Ishikawa (cell line): ENCODE measurements around the gene NHEJ1.

ENCODE experiments used
- CEBPB ChIP-seq: IDR thresholded peaks from 2 replicates; pipeline ENCODE4 v1.6.1; 2012
- CREB1 ChIP-seq: IDR thresholded peaks from 2 replicates; pipeline ENCODE4 v1.6.1; 2012; ENCODE audit warnings: low read depth
- EGR1 ChIP-seq: IDR thresholded peaks from 2 replicates; pipeline ENCODE4 v1.6.1; 2012
- EP300 ChIP-seq: IDR thresholded peaks from 2 replicates; pipeline ENCODE4 v1.6.1; 2012; ENCODE audit warnings: borderline replicate concordance
- FOXM1 ChIP-seq: IDR thresholded peaks from 2 replicates; pipeline ENCODE4 v1.6.1; 2012; ENCODE audit warnings: low read depth, borderline replicate concordance
- NFIC ChIP-seq: IDR thresholded peaks from 2 replicates; pipeline ENCODE4 v1.6.1; 2012
- RAD21 ChIP-seq: IDR thresholded peaks from 2 replicates; pipeline ENCODE4 v1.6.1; 2012; ENCODE audit warnings: low read depth
- TAF1 ChIP-seq: IDR thresholded peaks from 2 replicates; pipeline ENCODE4 v1.6.1; 2012; ENCODE audit warnings: low read depth, mild to moderate bottlenecking
- TCF12 ChIP-seq: IDR thresholded peaks from 2 replicates; pipeline ENCODE4 v1.6.1; 2012; ENCODE audit warnings: low read depth
- TEAD4 ChIP-seq: IDR thresholded peaks from 2 replicates; pipeline ENCODE4 v1.6.1; 2012
- YY1 ChIP-seq: IDR thresholded peaks from 2 replicates; pipeline ENCODE4 v1.6.1; 2012; ENCODE audit warnings: low read depth
- ZBTB7A ChIP-seq: IDR thresholded peaks from 2 replicates; pipeline ENCODE4 v1.6.1; 2012; ENCODE audit warnings: low read depth
- TF ChIP-seq, protein P1 (sequence below): IDR thresholded peaks from 2 replicates; pipeline ENCODE4 v1.6.1; 2012
- TF ChIP-seq, protein P2 (sequence below): IDR thresholded peaks from 2 replicates; pipeline ENCODE4 v1.6.1; 2012
- TF ChIP-seq, protein P3 (sequence below): IDR thresholded peaks from 2 replicates; pipeline ENCODE4 v1.6.1; 2012; ENCODE audit warnings: low read depth, mild to moderate bottlenecking

The NHEJ1 gene

DNA sequence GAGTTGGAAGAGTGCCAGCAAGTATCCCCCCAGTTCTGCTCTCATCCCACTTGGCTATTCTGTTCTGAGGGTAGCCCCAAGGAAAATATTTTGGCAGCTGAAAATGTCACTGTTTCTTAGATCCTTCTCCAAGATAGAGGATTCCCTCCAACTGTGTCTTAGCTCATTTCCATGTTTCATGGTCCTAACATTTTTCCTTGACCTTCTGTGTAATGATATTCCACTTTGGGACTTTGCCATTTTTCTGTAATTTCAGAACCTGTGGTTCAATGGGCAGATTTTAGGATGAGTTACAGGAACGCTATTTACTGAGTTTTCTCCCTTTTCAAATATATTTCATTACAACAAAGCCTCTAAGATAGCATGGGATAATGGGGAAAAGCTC lies 34.7 kb downstream of the NHEJ1 start:
- no peak for TF ChIP-seq ZBTB7A
- TF ChIP-seq RAD21 = no peak
- TF ChIP-seq TAF1 = no peak
- TF ChIP-seq, protein P1, sequence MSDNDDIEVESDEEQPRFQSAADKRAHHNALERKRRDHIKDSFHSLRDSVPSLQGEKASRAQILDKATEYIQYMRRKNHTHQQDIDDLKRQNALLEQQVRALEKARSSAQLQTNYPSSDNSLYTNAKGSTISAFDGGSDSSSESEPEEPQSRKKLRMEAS = no peak
- no peak for TF ChIP-seq TCF12
- no peak for TF ChIP-seq NFIC
- no peak for TF ChIP-seq EP300
- TF ChIP-seq, protein P2, sequence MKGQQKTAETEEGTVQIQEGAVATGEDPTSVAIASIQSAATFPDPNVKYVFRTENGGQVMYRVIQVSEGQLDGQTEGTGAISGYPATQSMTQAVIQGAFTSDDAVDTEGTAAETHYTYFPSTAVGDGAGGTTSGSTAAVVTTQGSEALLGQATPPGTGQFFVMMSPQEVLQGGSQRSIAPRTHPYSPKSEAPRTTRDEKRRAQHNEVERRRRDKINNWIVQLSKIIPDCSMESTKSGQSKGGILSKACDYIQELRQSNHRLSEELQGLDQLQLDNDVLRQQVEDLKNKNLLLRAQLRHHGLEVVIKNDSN = no peak
- no peak for TF ChIP-seq YY1
- TF ChIP-seq, protein P3, sequence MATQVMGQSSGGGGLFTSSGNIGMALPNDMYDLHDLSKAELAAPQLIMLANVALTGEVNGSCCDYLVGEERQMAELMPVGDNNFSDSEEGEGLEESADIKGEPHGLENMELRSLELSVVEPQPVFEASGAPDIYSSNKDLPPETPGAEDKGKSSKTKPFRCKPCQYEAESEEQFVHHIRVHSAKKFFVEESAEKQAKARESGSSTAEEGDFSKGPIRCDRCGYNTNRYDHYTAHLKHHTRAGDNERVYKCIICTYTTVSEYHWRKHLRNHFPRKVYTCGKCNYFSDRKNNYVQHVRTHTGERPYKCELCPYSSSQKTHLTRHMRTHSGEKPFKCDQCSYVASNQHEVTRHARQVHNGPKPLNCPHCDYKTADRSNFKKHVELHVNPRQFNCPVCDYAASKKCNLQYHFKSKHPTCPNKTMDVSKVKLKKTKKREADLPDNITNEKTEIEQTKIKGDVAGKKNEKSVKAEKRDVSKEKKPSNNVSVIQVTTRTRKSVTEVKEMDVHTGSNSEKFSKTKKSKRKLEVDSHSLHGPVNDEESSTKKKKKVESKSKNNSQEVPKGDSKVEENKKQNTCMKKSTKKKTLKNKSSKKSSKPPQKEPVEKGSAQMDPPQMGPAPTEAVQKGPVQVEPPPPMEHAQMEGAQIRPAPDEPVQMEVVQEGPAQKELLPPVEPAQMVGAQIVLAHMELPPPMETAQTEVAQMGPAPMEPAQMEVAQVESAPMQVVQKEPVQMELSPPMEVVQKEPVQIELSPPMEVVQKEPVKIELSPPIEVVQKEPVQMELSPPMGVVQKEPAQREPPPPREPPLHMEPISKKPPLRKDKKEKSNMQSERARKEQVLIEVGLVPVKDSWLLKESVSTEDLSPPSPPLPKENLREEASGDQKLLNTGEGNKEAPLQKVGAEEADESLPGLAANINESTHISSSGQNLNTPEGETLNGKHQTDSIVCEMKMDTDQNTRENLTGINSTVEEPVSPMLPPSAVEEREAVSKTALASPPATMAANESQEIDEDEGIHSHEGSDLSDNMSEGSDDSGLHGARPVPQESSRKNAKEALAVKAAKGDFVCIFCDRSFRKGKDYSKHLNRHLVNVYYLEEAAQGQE = no peak
- TF ChIP-seq CREB1 = no peak
- TF ChIP-seq FOXM1 = no peak
- TF ChIP-seq TEAD4 = no peak
- TF ChIP-seq CEBPB = no peak
- no peak for TF ChIP-seq EGR1

DNA sequence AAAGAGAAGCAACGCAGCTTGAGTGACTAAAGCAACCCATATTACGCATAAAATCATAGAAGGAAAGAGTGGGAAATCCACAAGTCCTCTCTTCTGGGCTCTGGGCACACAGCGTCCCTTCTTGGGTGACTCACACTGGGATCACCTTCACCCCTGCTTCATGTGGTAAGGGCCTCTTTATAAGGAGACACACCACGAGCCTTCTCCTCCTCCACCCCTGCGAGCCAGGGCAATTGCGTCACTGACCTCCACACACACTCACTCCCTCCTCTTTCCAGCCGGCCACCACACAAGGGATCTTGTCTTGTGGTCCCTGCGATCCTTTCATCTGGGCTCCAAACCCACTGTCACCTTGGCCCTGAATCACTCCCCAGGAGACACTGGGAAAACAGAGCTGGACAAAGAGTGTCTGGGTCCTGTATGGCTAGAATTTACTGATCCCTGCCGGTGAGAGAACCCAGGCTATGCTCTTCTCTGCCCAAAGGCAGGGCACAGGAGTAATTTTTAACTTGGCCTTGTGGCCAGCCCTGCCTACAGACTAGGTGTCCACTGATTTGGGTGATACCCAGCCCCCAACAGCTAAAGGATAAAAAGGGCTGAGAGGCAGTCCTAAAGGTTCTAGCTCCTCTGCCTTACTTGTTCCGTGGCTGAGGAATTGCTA lies 35.3 kb downstream of the NHEJ1 start:
- TF ChIP-seq NFIC (no peak), TCF12 (no peak), TEAD4 (no peak), CEBPB (no peak), TAF1 (no peak)

DNA sequence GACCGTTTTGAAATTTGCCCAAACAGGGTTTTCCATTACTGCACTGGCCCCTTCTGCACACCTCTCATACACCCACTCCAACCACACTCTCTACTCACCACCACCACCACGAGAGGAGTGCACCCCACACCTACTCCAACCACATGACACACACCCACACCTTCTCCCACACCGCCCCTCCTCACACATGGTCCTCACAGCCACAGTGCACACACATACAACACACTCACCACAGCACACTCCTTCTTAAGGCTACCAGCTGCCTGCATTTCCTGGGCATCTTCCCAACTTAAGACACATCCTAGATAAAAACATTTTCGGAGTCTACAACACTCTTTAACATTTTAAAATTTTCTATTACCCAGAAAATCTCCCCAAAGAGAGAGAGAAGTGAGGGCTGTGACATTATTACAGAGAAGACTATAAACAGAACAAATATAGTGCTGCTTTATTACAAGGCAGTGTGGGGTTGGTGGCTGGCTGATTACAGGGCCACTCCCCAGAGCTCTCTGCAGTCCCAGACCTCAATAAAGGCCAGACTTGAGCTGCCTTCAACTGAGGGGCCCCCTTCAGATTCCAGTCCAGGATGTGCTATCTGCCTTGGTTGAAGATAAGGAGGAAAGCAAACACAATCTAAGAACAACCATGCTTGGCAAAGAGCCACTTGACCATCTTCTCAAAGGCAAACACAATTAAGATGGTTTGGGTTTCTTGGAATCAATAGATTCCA lies 36.1 kb downstream of the NHEJ1 start:
- TF ChIP-seq ZBTB7A (no peak), CEBPB (no peak), YY1 (no peak), CREB1 (no peak), RAD21 (no peak), TAF1 (no peak), NFIC (no peak), TEAD4 (no peak), EGR1 (no peak), EP300 (no peak)
- TF ChIP-seq, protein P3 = no peak
- TF ChIP-seq, protein P1 = no peak
- TF ChIP-seq, protein P2 = no peak

DNA sequence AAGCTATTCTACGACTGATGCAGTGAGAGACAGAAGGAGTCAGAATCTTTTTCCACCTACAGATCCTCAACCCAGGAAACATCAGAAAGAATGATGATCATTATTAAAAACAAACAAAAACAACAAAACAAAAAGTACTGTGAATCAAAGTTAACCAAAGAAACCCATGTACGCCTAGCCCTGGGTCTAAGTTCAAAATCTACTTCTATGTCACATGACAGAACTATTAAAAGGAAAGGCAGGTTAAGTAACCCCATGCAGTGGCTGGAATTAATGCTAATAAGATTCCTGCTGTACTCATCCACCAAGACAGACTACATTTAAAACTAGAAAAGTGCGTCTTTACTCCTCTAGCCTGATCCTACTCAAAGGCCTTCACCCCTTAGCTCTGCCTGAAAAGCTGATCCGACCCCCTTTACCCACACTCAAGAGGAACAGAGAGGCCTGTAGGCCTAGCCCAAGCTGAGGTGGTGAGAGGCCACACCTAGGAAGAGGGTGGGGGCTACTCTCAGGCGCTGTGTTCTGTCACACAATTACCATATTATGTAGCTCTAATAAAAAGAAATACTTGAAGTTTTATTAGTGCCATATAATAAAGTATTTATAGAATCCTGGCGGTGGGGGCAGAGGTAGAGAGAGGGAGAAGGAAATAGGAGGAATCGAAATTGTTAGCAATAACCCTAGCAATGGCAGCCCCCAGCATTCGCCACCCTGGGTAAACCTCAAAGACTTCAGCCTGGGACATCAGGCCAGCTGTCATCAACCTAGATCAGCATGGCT lies 37.1 kb downstream of the NHEJ1 start:
- TF ChIP-seq, protein P3 = no peak
- TF ChIP-seq TEAD4 (no peak), EP300 (no peak), CEBPB (no peak), EGR1 (no peak), TCF12 (no peak), NFIC (no peak), RAD21 (no peak), YY1 (no peak), ZBTB7A (no peak), FOXM1 (no peak), TAF1 (no peak), CREB1 (no peak)
- TF ChIP-seq, protein P1 = no peak
- TF ChIP-seq, protein P2 = no peak
